ENCODE data around the gene MAGI2.

Gene MAGI2

DNA sequence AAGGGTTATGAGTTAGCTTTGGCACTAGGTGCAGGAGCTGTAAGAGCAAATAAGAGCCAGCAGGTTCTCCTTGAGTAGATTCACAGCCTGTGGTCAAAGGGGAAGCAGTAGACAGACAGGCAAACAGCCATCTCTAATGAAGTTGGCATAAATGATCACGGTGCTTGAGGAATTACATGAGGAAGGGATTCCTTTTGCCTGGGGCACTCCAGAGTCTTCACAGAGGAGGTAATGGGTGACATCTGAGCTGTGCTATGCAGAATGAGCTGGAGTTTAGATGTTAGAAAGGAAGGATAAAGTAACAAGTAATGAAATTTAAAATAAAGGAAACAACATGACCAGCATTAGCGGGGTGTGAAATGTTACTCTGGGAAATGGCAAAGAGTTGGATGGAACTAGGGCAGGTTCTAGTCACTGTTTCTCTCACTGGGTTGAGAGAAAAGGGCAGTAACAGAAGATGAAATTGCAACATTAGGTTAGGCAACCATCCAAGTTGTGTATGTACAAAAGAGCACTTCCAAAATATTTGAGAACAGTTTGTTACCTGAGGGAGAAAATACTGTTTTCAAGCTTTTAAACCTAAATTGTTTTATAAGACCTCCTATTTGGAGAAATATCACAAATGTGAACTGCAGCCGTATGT lies 1041.1 kb downstream of the MAGI2 start:
- no peak for DNase-seq (ENCODE audit: low spot score)

DNA sequence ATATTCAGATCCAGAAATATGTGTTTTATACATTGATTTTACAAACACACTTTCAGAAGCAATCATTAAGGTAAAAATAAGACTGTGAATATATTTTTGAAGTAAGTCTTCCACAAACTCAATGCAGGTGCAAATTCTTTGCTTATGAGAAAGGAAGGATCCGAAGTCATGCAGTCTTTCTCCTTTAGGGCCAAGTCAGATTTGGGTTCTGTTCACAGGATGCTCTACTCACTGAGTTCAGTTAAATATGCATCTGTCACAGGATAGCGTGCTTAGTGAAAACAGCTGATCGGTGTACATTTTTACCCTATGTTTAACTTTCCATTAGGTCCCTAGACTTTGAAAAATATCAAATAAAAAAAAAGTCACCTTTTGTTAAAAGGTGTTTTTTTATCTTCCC lies 1046.4 kb downstream of the MAGI2 start:
- DNase-seq (ENCODE audit: low spot score), result no peak

DNA sequence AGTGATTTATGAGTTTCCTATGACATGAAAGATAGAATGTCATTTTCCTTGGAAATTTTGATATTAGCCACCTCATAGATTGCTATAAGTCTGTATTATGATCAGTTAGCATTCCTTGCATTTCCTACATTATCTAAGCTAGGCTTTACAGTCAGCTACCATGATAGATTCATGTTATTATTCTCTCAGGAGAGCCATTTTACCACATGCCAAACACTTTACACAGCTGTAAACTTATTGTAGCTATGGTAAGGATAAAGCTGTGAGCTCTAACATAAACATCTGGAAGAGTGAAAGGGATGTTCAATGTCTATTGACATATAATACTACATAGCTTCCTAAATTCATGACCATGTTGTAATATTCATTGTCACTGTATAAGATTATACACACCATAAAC lies 1046.9 kb downstream of the MAGI2 start:
- no peak for DNase-seq (ENCODE audit: low spot score)

DNA sequence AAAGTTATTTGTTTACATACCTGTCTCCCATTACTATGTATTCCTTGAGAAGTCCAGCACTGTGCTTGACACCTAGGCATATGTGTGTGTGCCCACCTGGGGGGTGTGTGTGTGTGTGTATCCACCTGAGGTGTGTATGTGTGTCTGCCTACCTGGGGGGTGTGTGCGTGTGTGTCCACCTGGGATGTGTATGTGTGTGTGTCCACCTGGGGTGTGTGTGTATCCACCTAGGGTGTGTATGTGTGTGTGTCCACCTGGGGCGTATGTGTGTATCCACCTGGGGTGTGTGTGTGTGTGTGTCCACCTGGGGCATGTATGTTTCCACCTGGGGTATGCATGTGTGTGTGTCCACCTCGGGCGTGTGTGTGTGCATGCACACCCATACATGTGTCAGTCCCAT lies 1051.4 kb downstream of the MAGI2 start:
- DNase-seq (ENCODE audit: low spot score), result no peak

DNA sequence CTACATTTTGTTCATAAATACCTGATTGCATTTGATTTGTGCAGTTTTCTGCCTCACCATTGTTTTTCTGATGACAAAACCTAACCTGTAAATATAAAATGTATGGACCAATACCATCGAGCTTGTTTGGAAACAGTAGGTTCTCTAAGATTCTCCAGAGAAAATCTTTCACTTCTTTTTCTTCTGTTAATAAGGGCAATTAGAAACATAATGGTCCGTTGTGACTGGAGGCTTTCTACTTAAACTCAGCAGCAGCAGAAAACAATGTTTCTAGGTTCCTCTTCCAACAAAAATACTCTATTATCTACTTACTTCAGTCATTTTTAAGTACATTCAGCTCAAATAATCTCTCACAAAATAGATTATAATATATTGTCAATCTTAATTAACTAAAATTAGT lies 1053.4 kb downstream of the MAGI2 start:
- DNase-seq (ENCODE audit: low spot score), result no peak

DNA sequence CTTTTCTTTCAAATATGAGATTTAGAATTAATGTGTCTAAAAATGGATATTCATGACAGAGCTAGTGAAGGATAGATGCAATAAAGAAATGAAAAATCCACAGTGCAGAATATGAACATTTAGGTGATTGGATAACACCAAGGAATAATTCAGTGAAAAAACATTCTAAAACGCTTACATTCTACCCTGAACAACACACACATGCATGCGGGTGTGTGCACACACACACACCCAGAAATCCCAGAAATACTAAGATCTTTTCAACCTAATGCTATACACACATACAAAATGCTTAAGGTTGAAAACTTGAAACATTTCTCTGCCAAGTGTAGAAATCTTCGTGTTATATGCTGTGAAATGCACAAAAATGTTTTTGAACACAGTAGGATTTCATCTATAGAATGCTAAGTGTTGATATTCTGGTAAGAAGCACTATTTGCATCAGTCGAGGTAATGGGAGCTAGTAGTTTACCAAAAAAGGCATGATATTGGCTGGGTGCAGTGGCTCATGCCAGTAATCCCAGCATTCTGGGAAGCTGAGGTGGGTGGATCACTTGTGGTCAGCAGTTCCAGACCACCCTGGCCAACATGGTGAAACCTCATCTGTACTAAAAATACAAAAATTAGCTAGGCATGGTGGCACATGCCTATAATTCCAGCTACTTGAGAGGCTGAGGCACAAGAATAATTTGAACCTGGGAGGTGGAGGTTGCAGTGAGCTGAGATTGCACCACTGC lies 1054.3 kb downstream of the MAGI2 start:
- no peak for DNase-seq (ENCODE audit: low spot score)

DNA sequence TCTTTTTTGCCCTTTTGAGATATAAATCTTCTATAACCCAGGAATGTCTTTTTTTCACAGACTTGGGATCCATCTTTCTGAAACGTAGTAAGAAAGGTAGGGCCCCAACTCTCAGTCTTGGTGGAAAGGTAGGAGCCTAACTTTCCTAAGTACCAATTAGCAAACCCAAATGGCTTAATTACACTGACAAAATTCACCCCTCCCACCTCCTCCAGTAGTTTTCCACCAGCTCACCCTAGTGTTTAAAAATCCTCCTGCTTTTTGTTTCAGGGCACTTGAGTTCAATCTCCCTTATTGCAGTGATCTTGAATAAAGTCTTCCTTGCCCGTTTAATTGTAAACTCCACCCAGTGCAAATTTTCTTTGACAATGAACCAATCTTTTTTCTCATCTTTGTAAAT lies 1054.9 kb downstream of the MAGI2 start:
- DNase-seq (ENCODE audit: low spot score), result no peak

DNA sequence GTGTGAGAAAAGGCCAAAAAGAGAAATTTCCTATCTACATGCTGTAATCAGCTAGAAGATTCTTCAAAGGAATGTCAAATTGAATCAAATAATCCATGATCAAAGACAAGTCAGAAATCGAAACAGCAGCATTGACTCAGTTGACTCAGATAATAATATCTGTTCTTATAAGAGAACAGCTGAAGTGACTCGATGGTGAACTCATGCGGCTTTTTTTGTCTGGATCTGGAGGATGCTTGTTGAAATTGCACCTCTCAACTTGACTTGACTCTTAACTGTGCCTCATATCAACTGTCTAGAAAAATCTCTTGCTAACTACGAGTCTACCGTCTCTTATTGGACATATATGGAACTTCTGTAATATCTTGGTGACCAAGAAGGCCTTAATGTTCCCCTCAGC lies 1055.4 kb downstream of the MAGI2 start:
- no peak for DNase-seq (ENCODE audit: low spot score)

DNA sequence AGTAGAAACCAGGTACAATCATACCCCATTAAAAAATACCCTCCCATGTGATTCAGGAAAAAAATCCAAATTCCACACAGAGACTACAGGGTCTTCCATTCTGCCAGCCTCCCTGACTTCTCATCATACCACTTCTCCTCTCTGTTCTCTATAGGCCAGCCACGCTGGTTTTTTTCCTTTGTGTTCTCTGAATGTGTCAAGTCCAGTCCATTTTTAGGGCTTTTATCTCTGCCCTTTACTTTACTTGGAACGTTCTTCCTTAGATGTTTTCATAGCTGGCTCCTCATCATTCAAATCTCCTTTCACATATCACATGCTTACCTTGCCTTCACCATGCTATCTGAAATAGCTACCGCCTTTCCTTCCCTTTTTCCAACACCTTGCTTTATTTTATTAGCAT lies 1057.3 kb downstream of the MAGI2 start:
- DNase-seq (ENCODE audit: low spot score), result no peak

DNA sequence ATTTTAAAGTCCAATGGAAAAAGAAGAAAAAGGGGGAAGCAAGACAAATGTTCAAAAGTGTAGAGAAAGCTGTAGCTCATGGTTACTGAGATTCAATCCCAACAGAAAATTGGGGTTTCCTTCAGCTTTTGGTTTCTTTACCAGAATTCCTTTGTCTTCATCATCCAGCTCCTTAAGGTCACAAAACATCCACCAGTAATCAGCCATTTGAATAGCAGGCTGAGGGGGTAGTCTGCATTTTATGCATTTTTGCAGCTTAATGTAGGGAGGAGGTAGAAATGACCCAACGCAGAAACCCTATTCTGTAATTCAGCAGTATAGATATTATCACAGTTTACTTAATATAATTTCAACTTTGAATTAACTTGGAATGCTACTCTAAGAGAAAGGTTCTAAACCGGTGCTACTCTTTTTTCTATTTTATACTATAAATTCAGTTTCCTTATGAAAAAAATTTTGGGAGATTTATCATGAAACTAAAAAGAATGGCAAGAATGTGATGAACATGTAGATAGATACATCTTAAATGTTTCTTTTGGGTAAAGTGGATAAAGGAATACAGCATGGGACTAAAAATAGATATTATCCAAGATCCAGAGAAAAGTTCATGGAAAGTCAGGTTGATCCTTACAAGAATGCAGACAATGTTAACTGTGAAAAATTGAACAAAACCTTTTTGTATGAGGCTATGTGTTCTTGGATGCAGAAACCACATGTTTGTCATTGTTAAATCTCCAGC lies 1058.0 kb downstream of the MAGI2 start:
- DNase-seq (ENCODE audit: low spot score), result no peak

DNA sequence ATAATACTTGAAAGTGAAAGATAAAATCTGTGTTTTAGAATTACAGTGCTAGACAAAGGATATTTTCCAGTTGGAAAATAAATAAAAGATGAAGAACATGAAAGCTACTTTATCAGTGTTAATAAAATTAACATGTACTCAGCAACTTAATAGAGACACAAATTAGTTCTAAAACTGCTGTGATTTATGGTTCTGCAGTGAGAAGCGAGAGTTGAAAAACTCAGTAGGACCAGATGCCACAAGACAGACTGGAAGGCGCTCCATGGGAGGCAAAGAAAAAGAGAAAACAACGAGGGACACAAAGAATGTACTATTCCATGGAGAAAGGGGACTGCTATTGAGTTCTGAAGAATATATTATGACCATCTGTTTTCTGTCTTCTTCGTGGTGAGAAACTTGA lies 1064.4 kb downstream of the MAGI2 start:
- DNase-seq (ENCODE audit: low spot score), result no peak

DNA sequence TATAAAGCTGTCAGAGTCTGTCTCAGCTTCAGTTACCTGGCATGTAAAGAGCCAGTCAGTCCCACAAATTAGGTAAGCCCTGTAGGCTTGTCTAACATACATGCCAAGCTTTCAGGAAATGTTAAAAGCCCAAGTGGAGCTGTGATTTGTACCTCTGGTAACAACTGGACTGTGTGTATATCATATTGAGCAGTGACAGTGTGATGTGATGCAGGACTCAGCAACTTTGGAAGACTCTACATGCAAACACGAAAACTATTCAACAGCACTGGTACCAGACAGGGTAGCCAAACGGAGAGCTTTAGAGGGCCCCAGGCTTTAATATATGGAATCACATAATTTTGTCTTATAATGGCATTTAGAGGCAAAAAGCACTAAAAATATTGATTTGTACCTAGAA lies 1066.9 kb downstream of the MAGI2 start:
- no peak for DNase-seq (ENCODE audit: low spot score)

DNA sequence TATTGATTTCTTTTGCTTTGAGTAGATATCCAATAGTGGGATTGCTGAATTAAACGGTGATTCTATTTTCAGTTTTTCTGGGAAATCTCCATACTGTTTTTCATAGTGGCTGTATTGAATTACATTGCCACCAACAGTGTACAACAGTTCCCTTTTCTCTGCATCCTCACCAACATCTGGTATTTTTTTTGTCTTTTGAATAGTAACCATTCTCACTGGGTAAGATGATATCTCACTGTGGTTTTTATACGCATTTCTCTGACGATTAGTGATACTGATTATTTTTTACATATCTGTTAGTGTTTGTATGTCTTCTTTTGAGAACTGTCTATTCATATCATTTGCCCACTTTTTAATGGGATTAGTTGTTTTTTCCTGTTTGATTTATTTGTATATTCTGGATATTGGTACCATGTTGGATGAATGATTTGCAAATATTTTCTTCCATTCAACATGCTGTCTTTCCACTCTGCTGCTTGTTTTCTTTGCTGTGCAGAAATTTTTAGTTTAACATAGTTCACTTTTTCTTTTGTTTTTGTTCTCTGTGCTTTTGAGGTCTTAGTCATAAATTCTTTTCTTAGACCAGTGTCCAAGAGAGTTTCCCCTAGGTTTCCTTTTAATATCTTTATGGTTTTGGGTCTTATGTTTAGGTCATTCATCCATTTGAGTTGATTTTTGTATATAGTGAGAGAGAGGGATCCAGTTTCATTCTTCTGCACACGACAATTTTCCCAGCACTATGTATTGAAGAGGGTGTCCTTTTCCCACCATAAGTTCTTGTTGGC lies 1070.2 kb downstream of the MAGI2 start:
- no peak for DNase-seq (ENCODE audit: low spot score)

DNA sequence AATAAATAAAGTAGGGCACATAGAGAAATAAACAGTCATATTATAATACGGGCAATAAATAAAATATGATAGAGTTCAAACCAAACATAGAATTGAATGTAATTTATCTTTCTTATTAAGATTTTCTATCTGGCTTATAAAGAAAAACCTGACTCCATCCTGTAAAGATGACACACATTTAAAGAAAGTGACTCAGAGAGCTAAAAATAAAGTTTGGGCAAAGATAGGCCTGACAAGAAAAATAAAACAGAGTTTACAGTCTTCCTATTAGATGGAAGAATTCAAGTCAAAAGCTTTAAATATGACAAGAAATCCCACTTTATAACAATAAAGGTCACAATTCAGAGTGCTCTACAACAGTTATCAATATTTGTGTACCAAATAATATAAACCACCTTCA lies 1074.3 kb downstream of the MAGI2 start:
- no peak for DNase-seq (ENCODE audit: low spot score)

DNA sequence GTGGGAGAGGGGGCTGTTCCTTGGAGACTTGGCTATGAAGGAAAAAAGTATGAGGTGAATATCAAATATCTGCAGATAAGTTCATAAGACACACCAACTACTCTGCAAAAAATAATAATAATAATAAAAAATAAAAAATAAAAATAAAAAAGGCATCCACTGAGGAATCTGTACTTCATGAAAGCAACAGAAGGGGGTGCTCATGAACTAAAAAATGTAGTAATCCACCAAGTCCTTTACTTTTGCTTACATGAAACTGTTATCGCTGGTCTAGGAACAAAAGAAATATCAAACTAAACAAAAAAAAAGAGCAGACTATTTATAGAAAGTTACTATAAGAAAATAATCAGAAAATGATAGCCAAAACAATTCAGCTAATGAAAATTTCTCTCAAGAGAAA lies 1075.9 kb downstream of the MAGI2 start:
- no peak for DNase-seq (ENCODE audit: low spot score)

DNA sequence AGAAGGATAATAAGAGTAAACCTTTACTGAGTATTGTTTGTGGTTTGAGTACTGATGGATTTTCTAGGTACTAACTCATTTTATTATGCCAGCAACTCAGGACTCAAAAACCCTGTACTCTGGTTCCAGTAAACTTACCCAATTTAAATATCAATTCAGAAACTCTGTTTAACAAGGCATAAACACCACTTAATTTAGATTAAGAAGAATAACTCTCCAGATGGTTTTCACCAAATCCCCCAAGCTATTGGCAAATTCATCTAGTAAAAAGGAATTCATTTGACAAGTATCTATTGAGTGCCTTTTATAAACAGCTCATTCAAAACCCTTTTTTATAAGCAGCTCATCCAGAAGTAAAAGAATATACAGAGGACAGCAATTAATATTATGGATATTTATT lies 1082.5 kb downstream of the MAGI2 start:
- no peak for DNase-seq (ENCODE audit: low spot score)

DNA sequence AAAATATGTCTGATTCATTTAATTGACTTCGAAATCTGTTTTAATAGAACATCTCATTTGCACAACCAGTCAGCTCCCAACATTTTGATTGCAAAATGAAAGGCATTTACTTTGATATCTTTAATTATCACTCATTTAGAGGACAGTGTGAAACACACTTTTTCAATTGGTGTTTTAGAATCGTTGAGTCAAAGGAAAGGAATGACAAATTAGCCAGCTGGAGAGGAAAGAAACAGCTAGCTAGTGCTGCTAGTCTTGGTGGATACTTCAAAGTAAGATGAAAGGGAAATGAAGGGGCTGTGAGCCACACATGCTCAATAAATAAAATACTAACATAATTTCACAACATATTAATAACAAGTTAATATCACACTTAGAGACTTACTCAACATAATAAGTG lies 1084.7 kb downstream of the MAGI2 start:
- no peak for DNase-seq (ENCODE audit: low spot score)

DNA sequence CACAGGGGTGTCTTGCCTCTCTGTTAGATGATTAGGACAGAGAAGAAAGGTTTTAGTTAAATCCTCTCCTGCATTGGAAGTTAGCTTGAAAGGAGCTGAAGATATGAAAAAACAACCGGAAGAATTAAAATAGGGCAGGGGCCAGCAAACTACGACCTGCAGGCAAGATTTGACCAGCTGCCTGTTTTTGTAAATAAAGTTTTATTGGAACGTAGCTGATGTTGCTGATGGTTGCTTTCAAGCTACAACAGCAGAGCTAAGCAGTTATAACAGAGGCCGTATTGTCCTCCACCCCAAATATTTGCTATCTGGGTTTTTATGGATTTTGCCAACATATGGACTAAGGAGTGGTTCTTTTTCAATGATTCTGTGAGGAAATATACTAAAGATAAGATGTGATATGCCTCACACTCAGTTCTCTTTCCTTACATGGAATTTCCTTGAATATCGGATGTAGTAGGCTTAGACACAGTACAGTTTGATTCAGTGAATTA lies 1086.1 kb downstream of the MAGI2 start:
- DNase-seq (ENCODE audit: low spot score), result no peak

DNA sequence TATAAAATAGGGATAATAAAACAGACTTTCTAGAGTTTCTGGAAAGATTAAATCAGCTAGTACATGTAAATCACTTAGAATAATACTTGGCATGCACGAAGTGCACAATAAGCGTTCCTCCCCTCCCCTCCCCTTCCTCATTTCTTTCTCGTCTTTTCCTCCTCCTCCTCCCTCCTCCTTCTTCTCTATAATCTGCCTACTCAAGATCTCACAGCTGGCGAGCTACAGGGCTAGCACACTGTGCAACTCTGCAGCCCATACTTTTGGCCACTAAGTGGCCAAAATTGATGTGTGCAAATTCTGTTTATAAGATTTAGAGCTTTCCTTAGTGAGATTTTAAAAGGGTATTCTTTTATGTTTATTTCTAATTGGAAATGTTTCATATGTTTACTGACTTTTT lies 1089.6 kb downstream of the MAGI2 start:
- no peak for DNase-seq (ENCODE audit: low spot score)

DNA sequence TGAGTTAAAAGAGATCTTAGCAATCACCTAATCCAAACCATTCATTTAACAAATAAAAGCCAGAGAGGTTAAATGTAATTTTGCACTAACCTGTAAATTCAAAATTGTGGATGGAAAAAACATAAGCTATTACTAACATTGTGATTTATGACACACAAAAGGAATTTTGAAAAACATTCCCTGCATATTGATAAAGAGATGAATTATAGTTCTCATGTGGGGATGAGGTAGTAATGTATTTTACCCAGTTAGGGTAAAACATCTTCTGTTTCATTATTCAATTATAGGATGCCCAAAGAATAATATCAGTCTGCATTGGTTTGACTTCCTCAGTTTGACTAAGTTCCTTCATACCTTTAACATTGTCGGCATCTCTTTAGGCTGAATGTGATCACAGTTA lies 1093.6 kb downstream of the MAGI2 start:
- DNase-seq (ENCODE audit: low spot score), result no peak

DNA sequence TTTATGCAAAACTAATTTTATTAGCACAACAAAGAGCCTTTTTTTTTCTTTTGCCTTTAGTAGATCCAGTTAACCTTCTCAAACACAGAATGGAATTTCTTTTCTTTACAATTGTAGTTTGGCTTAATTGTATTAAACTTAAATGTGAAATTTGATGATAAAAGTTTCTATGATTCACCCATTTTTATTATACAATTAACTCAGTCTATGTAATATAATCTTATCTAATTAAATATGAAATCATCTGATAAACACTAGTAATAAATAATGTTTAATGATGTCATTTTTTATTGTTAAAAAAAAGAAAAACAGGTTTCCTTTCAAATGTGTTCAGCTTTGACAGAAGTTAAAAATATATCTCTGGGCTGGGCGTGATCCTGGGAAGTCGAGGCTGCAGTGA lies 1095.8 kb downstream of the MAGI2 start:
- no peak for DNase-seq (ENCODE audit: low spot score)

DNA sequence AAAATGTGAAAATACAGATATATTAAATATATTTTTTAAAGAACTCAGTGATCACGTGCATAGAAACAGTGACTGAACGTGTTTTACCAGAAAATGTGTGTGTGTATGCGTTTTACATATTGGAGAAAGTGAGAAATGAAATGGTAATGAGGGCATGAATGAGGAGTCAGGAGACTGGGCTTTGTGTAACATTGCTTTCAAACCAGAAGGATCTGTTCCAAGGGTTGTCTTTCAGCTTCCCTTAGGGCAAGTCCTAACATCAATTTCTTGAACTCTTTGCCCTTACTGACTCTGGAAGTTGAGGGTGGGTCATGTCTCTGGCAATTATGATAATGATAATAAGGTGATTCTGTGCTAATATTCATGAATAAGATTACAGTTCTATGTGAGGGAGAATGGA lies 1097.6 kb downstream of the MAGI2 start:
- no peak for DNase-seq (ENCODE audit: low spot score)

Measured in pons (tissue), 1 donor.